H9 (cell line): ENCODE measurements around the gene ARPIN. TPM values are rescaled to one million over a fixed set of nuclear protein-coding genes. Genes with fewer than 3 reads are reported as not detected.
A peak's percentile ranks its signal among the peaks of the same experiment; 100 is the strongest.

Experiments used
- DNase-seq: peaks from one replicate; pipeline ENCODE4 v3.0.0-alpha.2; 2017
- H2AFZ ChIP-seq: one replicate; pipeline ENCODE4 v1.6.1; 2013; ENCODE audit warnings: mild to moderate bottlenecking, low read length, control low read depth, moderate library complexity
- H2AK5ac ChIP-seq: 2 replicates; pipeline ENCODE4 v1.6.1; 2013; ENCODE audit warnings: low read length, control low read depth, mixed read lengths; ENCODE audit not compliant: insufficient read length
- H2BK120ac ChIP-seq: one replicate; pipeline ENCODE4 v1.6.1; 2013; ENCODE audit warnings: low read depth, mild to moderate bottlenecking, low read length, control low read depth, inconsistent platforms; ENCODE audit not compliant: poor library complexity, severe bottlenecking
- H2BK12ac ChIP-seq: 2 replicates; pipeline ENCODE4 v1.6.1; 2013; ENCODE audit warnings: low read length, control low read depth, mixed read lengths, low read depth; ENCODE audit not compliant: insufficient read length
- H2BK15ac ChIP-seq: 2 replicates; pipeline ENCODE4 v1.6.1; 2013; ENCODE audit warnings: low read depth, low read length, control low read depth
- H2BK20ac ChIP-seq: one replicate; pipeline ENCODE4 v1.6.1; 2013; ENCODE audit warnings: low read depth, mild to moderate bottlenecking, low read length, control low read depth, inconsistent platforms; ENCODE audit not compliant: poor library complexity, severe bottlenecking
- H2BK5ac ChIP-seq: 2 replicates; pipeline ENCODE4 v1.6.1; 2013; ENCODE audit warnings: low read length, control low read depth, mixed read lengths; ENCODE audit not compliant: insufficient read length
- H3K14ac ChIP-seq: 2 replicates; pipeline ENCODE4 v1.6.1; 2013; ENCODE audit warnings: low read length, control low read depth; ENCODE audit not compliant: insufficient read depth
- H3K18ac ChIP-seq: 2 replicates; pipeline ENCODE4 v1.6.1; 2013; ENCODE audit warnings: low read depth, mild to moderate bottlenecking, mixed read lengths, low read length, control low read depth; ENCODE audit not compliant: insufficient read length
- H3K23ac ChIP-seq: 2 replicates; pipeline ENCODE4 v1.6.1; 2013; ENCODE audit warnings: low read length, control low read depth, mixed read lengths, low read depth; ENCODE audit not compliant: insufficient read length
- H3K23me2 ChIP-seq: 2 replicates; pipeline ENCODE4 v1.6.1; 2013; ENCODE audit warnings: low read depth, mild to moderate bottlenecking, mixed read lengths, low read length, control low read depth; ENCODE audit not compliant: insufficient read length, poor library complexity, severe bottlenecking
- H3K27ac ChIP-seq: 2 replicates; pipeline ENCODE4 v1.5.1; 2013; ENCODE audit warnings: low read length, control low read depth, mixed read lengths, low read depth; ENCODE audit not compliant: insufficient read length
- H3K27me3 ChIP-seq: 2 replicates; pipeline ENCODE4 v1.6.1; 2013; ENCODE audit warnings: low read length, control low read depth, inconsistent platforms; ENCODE audit not compliant: insufficient read depth
- H3K4ac ChIP-seq: 2 replicates; pipeline ENCODE4 v1.6.1; 2013; ENCODE audit warnings: low read depth, mild to moderate bottlenecking, control low read depth, inconsistent platforms, low read length, moderate library complexity
- H3K4me1 ChIP-seq: 2 replicates; pipeline ENCODE4 v1.6.1; 2013; ENCODE audit warnings: low read length, control low read depth, inconsistent platforms; ENCODE audit not compliant: insufficient read depth
- H3K4me2 ChIP-seq: 2 replicates; pipeline ENCODE4 v1.6.1; 2013; ENCODE audit warnings: low read length, control low read depth, mixed read lengths; ENCODE audit not compliant: insufficient read length, insufficient read depth
- H3K56ac ChIP-seq: 2 replicates; pipeline ENCODE4 v1.6.1; 2013; ENCODE audit warnings: low read depth, mild to moderate bottlenecking, mixed read lengths, low read length, control low read depth; ENCODE audit not compliant: insufficient read length
- H3K79me1 ChIP-seq: 2 replicates; pipeline ENCODE4 v1.6.1; 2013; ENCODE audit warnings: low read depth, mild to moderate bottlenecking, moderate library complexity, low read length, control low read depth, inconsistent platforms; ENCODE audit not compliant: insufficient read depth, poor library complexity, severe bottlenecking
- H3K79me2 ChIP-seq: 2 replicates; pipeline ENCODE4 v1.6.1; 2013; ENCODE audit warnings: low read length, control low read depth, inconsistent platforms; ENCODE audit not compliant: insufficient read depth
- H3K9ac ChIP-seq: 2 replicates; pipeline ENCODE4 v1.6.1; 2013; ENCODE audit warnings: low read length, control low read depth, mixed read lengths; ENCODE audit not compliant: insufficient read length; ENCODE audit errors: extremely low read depth
- H3K9me3 ChIP-seq: one replicate; pipeline ENCODE4 v1.6.1; 2013; ENCODE audit warnings: low read depth, low read length, inconsistent platforms; ENCODE audit not compliant: control insufficient read depth
- H3T11ph ChIP-seq: one replicate; pipeline ENCODE4 v1.6.1; 2013; ENCODE audit warnings: mild to moderate bottlenecking, low read length, control low read depth, inconsistent platforms
- H4K20me1 ChIP-seq: one replicate; pipeline ENCODE4 v1.6.1; 2013; ENCODE audit not compliant: control insufficient read depth, insufficient read length, insufficient read depth
- H4K5ac ChIP-seq: 2 replicates; pipeline ENCODE4 v1.6.1; 2013; ENCODE audit warnings: low read depth, mild to moderate bottlenecking, mixed read lengths, low read length, control low read depth; ENCODE audit not compliant: insufficient read length
- H4K8ac ChIP-seq: replicated peaks from 2 replicates; pipeline ENCODE4 v1.6.1; 2013; ENCODE audit warnings: low read length, control low read depth, mixed read lengths, low read depth; ENCODE audit not compliant: insufficient read length
- H4K91ac ChIP-seq: 2 replicates; pipeline ENCODE4 v1.6.1; 2013; ENCODE audit warnings: low read depth, mild to moderate bottlenecking, moderate library complexity, mixed read lengths, low read length, control low read depth; ENCODE audit not compliant: insufficient read length
- H3K27ac Mint-ChIP-seq, 3 experiments: 2 replicates in 2 of 3; 3 replicates in 1 of 3; pipeline ENCODE4 v1.8.0; 2020 to 2021; ENCODE audit warnings: mixed read lengths in 3 of 3, mild to moderate bottlenecking in 1 of 3, moderate library complexity in 1 of 3
- H3K27me3 Mint-ChIP-seq: 2 replicates; pipeline ENCODE4 v1.8.0; 2021; ENCODE audit warnings: low read depth, mild to moderate bottlenecking, moderate library complexity, mixed read lengths
- H3K36me3 Mint-ChIP-seq, 3 experiments: 2 replicates in 2 of 3; 3 replicates in 1 of 3; pipeline ENCODE4 v1.8.0; 2020 to 2021; ENCODE audit warnings: low read depth in 3 of 3, mixed read lengths in 3 of 3; ENCODE audit not compliant: insufficient read depth in 1 of 3
- H3K4me1 Mint-ChIP-seq, 2 experiments: 2 replicates each; pipeline ENCODE4 v1.8.0; 2020; ENCODE audit warnings: mixed read lengths in 2 of 2
- H3K4me3 Mint-ChIP-seq, 2 experiments: 2 replicates in 1 of 2; 3 replicates in 1 of 2; pipeline ENCODE4 v1.8.0; 2020 to 2021; ENCODE audit warnings: mild to moderate bottlenecking in 2 of 2, mixed read lengths in 2 of 2, moderate library complexity in 1 of 2
- H3K9me3 Mint-ChIP-seq, 2 experiments: 2 replicates in 1 of 2; 3 replicates in 1 of 2; pipeline ENCODE4 v1.8.0; 2020; ENCODE audit warnings: mild to moderate bottlenecking in 2 of 2, mixed read lengths in 2 of 2, moderate library complexity in 1 of 2
- CTCF ChIP-seq: fragments of 200-600 bp; sonication (generic); conservative IDR thresholded peaks from 3 replicates; pipeline ENCODE4 v1.8.0; 2021; ENCODE audit warnings: antibody characterized with exemption, mild to moderate bottlenecking
- WGBS: extraction: QIAGEN DNeasy Blood & Tissue Kit; methylation state at CpG from one replicate; pipeline ENCODE4 v1.1.7; 2013; ENCODE audit warnings: missing lambda C conversion rate, low lambda C conversion rate, mixed read lengths; ENCODE audit not compliant: insufficient read length; ENCODE audit errors: extremely low coverage; 5-methylcytosine and 5-hydroxymethylcytosine counted together
- total RNA-seq: library from RNA; stranded (reverse); gene quantifications from 2 replicates; pipeline ENCODE4 v1.2.1, GENCODE V29; 2021

ARPIN gene
- total RNA-seq, 1 experiment from 2014 or later = 6.4 TPM

- Histone ChIP-seq H3K4me2 (no peak overlapping the region), H2BK120ac (no peak overlapping the region), H4K5ac (no peak overlapping the region), H3K23me2 (no peaks in the 10 kb centered on the region), H3K79me1 (no peaks in the 10 kb centered on the region), H3K4ac (no peak overlapping the region), H3K56ac (no peak overlapping the region), H3K18ac (no peak overlapping the region), H3K23ac (no peak overlapping the region), H3K27ac (no peak overlapping the region), H3K9ac (no peak overlapping the region), H3K9me3 (no peaks in the 10 kb centered on the region), H4K91ac (no peak overlapping the region), H4K20me1 (no peaks in the 10 kb centered on the region), H3K27me3 (no peaks in the 10 kb centered on the region), H2BK12ac (no peak overlapping the region), H4K8ac (no peak overlapping the region), H3K4me1 (no peaks in the 10 kb centered on the region), H2AFZ (no peak overlapping the region), H3K14ac (no peak overlapping the region), H2BK15ac (no peak overlapping the region), H2BK20ac (no peak overlapping the region), H3K79me2 (no peaks in the 10 kb centered on the region), H2BK5ac (no peak overlapping the region), H3T11ph (no peak overlapping the region), H2AK5ac (no peak overlapping the region)
- Mint-ChIP-seq H3K4me3 (no peak overlapping the region), H3K27me3 (no peaks in the 10 kb centered on the region), H3K4me1 (no peaks in the 10 kb centered on the region; a peak in 1 of 4 replicates), H3K27ac (peak overlapping the region in 1 of 3 experiments; percentile 52; a peak in 2 of 7 replicates), H3K9me3 (peaks cover under 1 to 1% of the 10 kb centered on the region in 2 experiments; a peak in 2 of 5 replicates), H3K36me3 (peaks cover 11 to 47% (median 44%) of the 10 kb centered on the region in 3 experiments)
- peak; percentile 84 for DNase-seq
- WGBS = no CpG with 5 or more reads among the region's 10 CpGs
- peak; percentile 97 for TF ChIP-seq CTCF
Measured at GRCh38 chr15:89874926-89875564, 37.7 kb downstream of the ARPIN start.
